Measurements from ENCODE around the gene OR6B2.

DNA sequence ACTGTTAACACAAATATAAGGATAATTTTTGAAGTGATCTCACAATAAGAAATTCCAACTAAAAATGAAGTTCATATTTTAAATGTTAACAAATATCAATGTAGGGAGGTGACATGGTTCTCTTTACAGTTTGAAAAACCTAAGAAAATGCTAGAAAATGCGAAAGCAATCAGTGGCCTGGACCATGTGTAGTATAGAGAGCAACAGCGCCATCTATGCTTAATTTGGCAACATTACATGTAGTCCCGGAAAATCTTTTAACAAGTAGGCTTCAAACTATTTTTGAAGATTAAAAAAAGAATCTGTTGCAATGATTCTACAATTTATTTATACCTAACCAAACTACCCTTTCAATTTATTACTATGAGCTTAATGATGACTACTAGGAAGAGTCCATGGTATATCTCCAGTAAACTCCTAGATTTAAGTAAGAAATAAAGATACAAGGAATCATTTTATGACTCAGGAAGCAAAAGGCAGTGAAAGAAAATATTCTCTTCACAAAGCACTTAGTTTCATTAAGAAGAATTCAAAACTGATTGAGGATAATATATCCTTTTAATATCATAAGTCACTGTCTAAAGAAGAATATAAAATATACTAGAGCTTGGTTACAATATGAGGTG is 38.4 kb downstream of the OR6B2 start:
- TF ChIP-seq EZH2phosphoT487 (IDR thresholded peaks at IDR 0.05; ENCODE audit: insufficient read depth, low read depth), result no peak
- TF ChIP-seq EZH2 (IDR thresholded peaks at IDR 0.05; ENCODE audit: insufficient read depth, poor library complexity, severe bottlenecking), result no peak
